Hindlimb muscle (tissue), 1 donor: ENCODE results near the gene NEMP1. TPM values are rescaled to one million over a fixed set of nuclear protein-coding genes. Genes with fewer than 3 reads are reported as not detected.
A peak's percentile ranks its signal among the peaks of the same experiment; 100 is the strongest.
"Not testable (repeated sequence)": the region's sequence is repeated elsewhere in the genome, so short reads cannot be mapped to it uniquely, and the experiment has no call there.

Experiments
- DNase-seq: peaks from one replicate; pipeline ENCODE4 v3.0.0-alpha.2; 2013
- polyA plus RNA-seq: library from polyadenylated mRNA; unstranded; fragments of 120-200 nt; gene quantifications from one replicate; pipeline ENCODE4 v1.2.1, GENCODE V29; 2013; ENCODE audit not compliant: insufficient read length

NEMP1 gene
- polyA plus RNA-seq, 1 donor: 17.9 TPM

- DNase-seq: no peak
These were observed 50.8 kb downstream of the NEMP1 start for GRCh38 chr12:57027805-57028153.

DNA sequence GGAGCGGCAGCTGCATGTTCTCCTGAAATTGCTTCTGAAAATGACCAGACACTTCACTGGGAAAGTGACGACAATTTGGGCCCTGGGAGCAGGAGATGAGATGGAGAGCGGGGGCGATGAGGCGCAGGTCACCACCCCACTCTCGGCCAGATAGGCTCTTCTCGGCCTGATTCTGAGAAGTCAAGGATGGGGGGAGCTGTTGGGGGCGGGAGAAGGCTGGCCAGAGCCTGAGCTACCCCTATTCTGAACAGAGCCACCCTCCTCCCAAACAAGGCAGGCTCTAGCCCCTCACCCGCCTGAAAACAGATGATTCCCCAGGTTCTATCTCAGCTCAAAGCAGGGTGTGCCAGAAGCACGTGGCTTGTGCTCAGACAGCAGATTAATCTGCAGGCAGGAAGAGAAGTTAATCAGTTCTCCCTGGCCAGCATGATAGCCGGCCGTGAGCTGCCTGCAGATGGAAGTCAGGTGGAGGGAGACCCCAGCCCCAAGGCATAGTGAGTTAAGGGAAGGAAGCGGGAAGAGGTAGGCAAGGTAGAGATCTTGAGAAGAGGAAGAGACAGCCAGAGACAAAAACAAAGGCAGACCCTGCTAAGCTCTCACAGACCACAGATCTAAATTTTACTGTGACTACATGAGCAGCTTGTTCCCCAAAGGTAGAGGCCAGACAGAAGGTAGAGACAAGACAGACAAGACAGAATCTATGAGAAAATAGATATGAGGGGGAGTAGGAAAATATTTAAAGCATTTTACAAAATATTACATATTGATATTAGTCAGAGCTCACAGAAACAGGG is 51.4 kb downstream of the NEMP1 start:
- no peak for DNase-seq

DNA sequence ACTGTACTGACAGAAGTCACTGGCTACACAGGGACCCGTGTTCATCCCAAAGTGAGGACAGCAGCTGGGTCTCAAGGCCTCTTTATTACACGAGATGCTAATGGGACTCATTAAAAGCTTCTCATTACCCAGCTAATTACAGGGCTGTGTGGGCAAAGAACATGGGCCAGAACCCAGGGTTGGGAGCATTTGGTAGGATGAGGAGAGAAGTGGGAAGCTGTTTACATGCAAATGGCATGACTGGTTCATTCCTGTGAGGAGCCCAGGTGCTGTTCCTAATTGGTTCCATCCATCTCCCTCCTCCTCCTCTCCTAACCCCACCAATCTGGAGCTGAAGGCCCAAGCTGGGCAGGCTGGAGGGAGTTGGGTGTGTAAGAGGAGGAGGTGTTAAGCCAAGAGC is 53.4 kb downstream of the NEMP1 start:
- no peak for DNase-seq

DNA sequence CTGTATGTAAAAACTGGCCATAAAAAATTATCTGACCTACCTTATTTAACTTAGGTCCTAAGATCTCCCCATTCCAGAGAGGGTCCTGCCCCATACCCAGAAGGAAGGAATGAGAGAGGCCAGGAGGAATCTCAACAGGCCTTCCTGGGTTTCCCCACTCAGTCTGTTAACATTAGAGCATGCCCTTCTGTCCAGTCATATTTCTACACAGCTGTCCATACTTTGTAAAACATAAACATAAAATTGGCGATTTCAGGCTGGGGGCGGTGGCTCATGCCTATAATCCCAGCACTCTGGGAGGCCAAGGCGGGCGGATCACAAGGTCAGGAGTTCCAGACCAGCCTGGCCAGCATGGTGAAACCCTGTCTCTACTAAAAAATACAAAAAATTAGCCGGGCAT is 56.3 kb downstream of the NEMP1 start:
- not testable (repeated sequence) for DNase-seq

GRCh38 chr12:57019983-57020719 is 58.4 kb downstream of the NEMP1 start:
- DNase-seq: no peak

DNA sequence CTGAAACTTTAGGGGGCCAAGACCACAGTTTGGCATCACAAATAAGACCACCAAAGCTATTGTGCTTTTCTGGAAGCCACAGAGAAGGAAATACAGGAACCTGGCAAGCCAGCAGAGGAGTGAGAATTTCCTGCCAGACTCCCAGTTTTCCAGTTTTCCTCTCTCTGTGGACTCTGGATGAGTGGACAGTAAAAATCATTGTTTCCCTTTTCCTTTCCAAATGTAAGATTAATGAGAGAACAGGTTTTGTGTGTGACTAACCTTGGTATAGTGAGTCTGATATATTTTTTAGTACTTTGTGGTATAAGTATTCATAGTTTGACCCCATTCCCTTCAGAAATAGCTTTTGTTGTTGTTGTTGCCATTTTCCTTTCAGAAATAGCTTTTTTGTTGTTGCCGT is 59.7 kb downstream of the NEMP1 start:
- DNase-seq: no peak

DNA sequence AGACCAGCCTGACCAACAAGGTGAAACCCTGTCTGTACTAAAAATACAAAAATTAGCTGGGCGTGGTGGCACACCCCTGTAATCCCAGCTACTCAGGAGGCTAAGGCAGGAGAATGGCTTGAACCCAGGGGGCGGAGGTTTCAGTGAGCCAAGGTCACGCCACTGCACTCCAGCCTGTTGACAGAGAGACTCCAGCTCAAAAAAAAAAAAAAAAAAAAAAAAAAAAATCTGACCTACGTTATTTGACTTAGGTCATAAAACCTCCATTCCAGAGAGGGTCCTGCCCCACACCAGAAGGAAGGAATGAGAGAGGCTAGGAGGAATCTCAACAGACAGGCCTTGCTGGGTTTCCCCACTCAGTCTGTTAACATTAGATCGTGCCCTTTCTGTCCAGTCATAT is 60.2 kb downstream of the NEMP1 start:
- not testable (repeated sequence) for DNase-seq

DNA sequence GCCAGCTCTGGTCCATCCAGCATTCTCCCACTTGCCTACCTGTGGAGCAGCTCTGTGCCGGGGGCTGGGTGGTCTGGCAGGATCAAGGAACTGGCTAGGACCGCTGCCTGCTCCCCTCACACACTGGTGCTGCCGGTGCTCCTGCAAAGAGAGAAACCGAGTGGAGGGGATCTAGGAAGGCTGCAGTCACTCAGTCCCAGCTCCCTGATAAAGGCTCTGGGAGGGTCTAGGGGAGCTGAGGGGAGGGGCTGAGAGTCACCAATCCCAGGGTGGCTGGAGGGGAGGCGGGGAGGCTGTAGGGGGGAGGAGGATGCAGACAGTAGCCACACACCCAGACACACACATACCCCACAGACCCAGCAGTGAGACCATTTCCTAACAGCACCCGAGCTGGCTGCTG is 62.2 kb downstream of the NEMP1 start, which contains the start of gene TAC3:
Gene TAC3, minus strand, starts transcription at position 182 of the 400 bp plus-strand sequence. CDS start 732 bp downstream, outside the sequence.
- no peak for DNase-seq

GRCh38 chr12:57012600-57013465 is 65.8 kb downstream of the NEMP1 start:
- no peak for DNase-seq

GRCh38 chr12:57011438-57012424 is 66.9 kb downstream of the NEMP1 start:
- DNase-seq: no peak

GRCh38 chr12:57010627-57011247 is 67.9 kb downstream of the NEMP1 start:
- DNase-seq: no peak

GRCh38 chr12:57009949-57010626 is 68.5 kb downstream of the NEMP1 start:
- DNase-seq: no peak

DNA sequence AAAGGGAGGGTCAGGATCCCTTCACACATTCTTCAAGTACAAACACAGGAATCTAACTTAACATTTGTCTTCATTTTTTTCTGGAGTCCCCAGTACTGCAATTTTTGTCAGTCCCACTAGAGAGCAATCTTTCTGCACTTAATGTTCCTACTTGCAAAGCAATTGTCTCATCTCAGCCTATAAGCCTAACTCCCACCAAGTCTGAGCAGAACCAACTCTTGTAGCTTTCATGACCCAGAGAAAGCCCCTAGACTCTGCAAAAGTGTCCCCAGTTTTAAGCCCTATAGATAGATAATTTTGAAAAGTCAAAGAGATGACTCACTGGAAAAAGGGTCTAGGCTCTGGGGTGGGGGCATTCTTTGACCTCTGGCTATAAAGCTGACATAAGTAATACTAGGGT is 70.4 kb downstream of the NEMP1 start:
- peak; percentile 40 for DNase-seq

DNA sequence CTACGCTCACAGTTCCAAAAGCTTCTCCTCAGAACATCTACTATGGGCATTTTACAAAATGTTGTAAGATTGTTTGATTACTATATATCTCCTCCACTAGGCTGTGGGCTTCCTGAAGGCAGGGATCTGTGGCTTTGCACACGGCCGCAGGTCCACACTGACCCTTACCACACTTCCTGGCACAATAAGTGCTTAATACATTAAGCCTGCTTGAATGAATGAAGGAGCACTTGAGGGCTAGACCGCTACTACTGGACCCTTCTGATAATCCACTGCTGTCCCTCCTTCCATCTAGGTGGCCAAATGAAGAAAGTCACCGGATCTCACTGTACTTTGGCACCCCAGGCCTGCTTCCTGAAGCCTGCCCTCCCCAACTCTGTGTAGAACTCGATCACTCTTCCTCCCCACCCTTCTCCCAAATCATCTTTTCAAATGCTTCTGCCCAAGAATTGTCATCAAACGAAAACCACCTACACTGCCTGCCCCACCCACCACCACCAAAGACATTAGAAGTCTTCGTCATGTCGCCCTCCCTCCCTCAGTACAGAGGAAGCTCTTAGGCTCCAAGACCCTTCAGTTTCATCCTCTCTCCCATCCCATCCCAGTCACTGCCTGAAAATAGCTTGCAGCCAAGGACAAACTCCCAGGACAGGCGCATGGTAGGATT is 71.6 kb downstream of the NEMP1 start:
- DNase-seq: no peak

DNA sequence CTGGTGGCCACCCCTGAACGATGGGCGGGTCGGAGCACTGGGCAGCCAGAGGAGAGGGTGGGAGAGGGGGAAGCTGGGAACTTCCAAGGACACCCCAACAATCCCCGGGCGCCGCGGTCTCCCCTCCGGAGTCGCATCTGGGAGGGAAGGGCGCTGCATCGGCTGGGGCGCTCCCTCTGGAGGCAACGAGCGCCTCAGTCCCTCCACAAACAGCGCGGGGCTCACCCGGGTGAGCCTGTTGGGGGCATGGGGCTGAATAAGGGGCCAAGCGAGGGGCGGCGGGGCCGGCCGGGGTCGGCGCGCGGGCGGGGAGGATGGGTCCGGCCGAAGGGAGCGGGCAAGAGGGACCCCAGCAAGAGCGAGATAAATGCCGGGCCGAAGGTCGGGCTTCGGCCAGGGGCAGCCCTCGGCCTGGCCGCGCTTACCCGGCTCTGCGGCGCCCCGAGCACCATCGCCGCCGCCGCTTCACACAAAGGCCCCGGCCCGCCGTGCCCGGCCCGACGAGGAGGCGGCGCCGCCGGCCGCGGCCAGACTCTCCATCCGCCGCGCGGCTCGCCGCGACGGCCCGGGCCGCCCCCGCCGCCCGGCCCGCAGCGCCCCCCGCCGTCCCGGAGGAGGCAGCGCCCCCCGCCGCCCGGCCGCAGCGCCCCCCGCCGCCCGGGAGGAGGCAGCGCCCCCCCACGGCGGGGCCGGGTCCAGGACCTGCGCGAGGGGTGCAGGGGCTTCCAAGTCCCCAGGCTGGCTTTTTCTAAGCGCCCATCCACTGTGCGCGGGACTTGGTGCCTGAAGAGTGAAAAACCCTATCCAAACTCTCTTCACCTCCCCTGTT is 72.4 kb downstream of the NEMP1 start, which contains the start of gene ZBTB39:
Gene ZBTB39, minus strand, starts transcription at position 567 of the 829 bp plus-strand sequence. CDS start 1,629 bp downstream, outside the sequence.
- DNase-seq: peak; percentile 68
